Bronchial epithelial cell (primary cell): Measurements from ENCODE around the gene CHD3. TPM values are rescaled to one million over a fixed set of nuclear protein-coding genes. Genes with fewer than 3 reads are reported as not detected.

Experiments used
- DNase-seq: peaks from one replicate; pipeline ENCODE4 v3.0.0-alpha.2; 2010; ENCODE audit warnings: low read depth
- FAIRE-seq: peaks from 2 replicates; lab custom pipeline; 2011; peaks lifted over from hg19 to GRCh38; lab: Jason Lieb, UNC
- H3K27me3 ChIP-seq: 2 replicates; pipeline ENCODE4 v1.5.1; 2011; ENCODE audit warnings: low read length; ENCODE audit not compliant: control insufficient read depth, insufficient read depth
- H3K36me3 ChIP-seq: 2 replicates; pipeline ENCODE4 v1.5.1; 2011; ENCODE audit warnings: low read length; ENCODE audit not compliant: control insufficient read depth, insufficient read depth
- H3K4me3 ChIP-seq: 2 replicates; pipeline ENCODE4 v1.5.1; 2011; ENCODE audit warnings: mild to moderate bottlenecking, low read depth, low read length, control low read depth
- total RNA-seq: library from RNA; depleted of rRNA; stranded (reverse); fragments of >200 nt; gene quantifications from 2 replicates; pipeline ENCODE4 v1.2.1, GENCODE V29; 2014
- TF ChIP-seq, protein P1 (sequence below): IDR thresholded peaks from 2 replicates; pipeline ENCODE4 v1.5.1; 2011; ENCODE audit warnings: mild to moderate bottlenecking, moderate library complexity, low read length, control low read depth, inconsistent platforms; ENCODE audit not compliant: insufficient read depth, severe bottlenecking

CHD3 gene
- total RNA-seq, 1 donor from 2014 or later: 41.3 TPM

DNA sequence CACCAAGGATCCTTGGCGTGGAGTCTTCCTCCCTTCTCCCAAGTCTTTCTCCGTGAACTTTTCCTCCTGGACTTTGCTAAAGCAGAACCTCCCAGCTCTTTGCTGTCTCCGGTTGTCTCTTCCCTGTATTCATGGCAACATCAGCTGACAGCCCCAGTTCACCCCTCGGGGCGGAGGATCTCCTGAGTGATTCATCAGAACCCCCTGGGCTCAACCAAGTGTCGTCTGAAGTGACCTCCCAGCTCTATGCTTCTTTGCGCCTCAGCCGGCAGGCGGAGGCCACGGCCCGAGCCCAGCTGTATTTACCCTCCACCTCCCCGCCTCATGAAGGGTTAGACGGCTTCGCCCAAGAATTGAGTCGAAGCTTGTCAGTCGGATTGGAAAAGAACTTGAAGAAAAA is 44.4 kb downstream of the CHD3 start:
- H3K36me3 ChIP-seq: peaks cover 12% of the 10 kb centered on the region
- no peaks in the 10 kb centered on the region for H3K27me3 ChIP-seq
- FAIRE-seq (no peak), DNase-seq (peak; percentile 40)
- TF ChIP-seq, protein P1, sequence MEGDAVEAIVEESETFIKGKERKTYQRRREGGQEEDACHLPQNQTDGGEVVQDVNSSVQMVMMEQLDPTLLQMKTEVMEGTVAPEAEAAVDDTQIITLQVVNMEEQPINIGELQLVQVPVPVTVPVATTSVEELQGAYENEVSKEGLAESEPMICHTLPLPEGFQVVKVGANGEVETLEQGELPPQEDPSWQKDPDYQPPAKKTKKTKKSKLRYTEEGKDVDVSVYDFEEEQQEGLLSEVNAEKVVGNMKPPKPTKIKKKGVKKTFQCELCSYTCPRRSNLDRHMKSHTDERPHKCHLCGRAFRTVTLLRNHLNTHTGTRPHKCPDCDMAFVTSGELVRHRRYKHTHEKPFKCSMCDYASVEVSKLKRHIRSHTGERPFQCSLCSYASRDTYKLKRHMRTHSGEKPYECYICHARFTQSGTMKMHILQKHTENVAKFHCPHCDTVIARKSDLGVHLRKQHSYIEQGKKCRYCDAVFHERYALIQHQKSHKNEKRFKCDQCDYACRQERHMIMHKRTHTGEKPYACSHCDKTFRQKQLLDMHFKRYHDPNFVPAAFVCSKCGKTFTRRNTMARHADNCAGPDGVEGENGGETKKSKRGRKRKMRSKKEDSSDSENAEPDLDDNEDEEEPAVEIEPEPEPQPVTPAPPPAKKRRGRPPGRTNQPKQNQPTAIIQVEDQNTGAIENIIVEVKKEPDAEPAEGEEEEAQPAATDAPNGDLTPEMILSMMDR: peak; percentile 42
- peak overlapping the region; percentile 95 for H3K4me3 ChIP-seq

DNA sequence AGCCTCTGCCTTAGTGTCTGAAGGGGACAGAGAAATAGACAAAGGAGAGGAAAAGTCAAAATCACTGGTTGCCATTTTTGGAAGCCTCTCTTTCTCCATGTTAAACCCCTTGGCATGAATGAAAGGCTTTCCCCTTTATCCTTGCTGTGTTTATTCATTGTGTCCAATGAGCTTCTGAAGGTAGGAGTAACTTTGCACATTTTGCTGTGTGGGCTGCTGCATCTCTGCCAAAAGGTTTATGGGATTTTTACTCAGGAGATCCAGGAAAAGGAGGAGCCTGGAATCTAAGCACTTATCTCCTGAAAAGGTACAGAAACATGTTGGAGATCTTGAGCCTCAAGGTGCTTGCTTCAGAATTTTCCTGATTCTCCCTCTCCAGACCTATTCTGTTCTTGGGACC is 47.3 kb downstream of the CHD3 start:
- FAIRE-seq (no peak), DNase-seq (no peak)
- TF ChIP-seq, protein P1: no peak
- Histone ChIP-seq H3K4me3 (no peak overlapping the region), H3K36me3 (peaks cover 19% of the 10 kb centered on the region), H3K27me3 (no peaks in the 10 kb centered on the region)

GRCh38 chr17:7940034-7940433 is 51.4 kb downstream of the CHD3 start:
- Histone ChIP-seq H3K36me3 (peaks cover 29% of the 10 kb centered on the region), H3K27me3 (no peaks in the 10 kb centered on the region), H3K4me3 (no peak overlapping the region)
- DNase-seq: no peak
- FAIRE-seq: no peak
- TF ChIP-seq, protein P1: no peak

GRCh38 chr17:7940743-7941142 is 52.2 kb downstream of the CHD3 start:
- DNase-seq (no peak), FAIRE-seq (no peak)
- Histone ChIP-seq H3K27me3 (no peaks in the 10 kb centered on the region), H3K4me3 (no peak overlapping the region), H3K36me3 (peaks cover 29% of the 10 kb centered on the region)
- TF ChIP-seq, protein P1: no peak

DNA sequence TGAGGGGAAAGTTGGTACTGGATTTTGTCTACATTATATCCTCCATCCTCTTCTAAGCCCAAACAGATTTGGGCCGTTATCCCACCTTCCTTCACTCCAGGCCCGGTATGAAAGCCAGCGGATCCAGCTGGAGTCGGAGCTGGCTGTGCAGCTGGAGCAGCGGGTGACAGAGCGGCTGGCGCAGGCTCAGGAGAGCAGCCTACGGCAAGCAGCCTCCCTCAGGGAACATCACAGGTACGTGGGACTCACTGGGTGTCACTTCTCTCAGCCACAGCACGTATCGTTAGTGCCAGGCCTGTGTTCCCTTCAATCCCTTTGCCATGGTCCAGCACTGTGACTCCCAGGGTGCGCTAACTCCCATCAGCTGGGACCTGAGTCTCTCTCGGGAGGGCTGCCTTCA is 54.7 kb downstream of the CHD3 start:
- Histone ChIP-seq H3K27me3 (no peaks in the 10 kb centered on the region), H3K4me3 (no peak overlapping the region), H3K36me3 (peaks cover 31% of the 10 kb centered on the region)
- FAIRE-seq (no peak), DNase-seq (no peak)
- TF ChIP-seq, protein P1: no peak

GRCh38 chr17:7944326-7944725 is 55.7 kb downstream of the CHD3 start:
- DNase-seq (no peak), FAIRE-seq (peak; percentile 50)
- H3K27me3 ChIP-seq: no peaks in the 10 kb centered on the region
- H3K4me3 ChIP-seq: no peak overlapping the region
- TF ChIP-seq, protein P1: no peak
- peaks cover 32% of the 10 kb centered on the region for H3K36me3 ChIP-seq
